H1 (cell line): Measurements from ENCODE around the gene OXSM. TPM values are rescaled to one million over a fixed set of nuclear protein-coding genes. Genes with fewer than 3 reads are reported as not detected.

Source experiments
- CTCF ChIP-seq, 3 experiments: IDR thresholded peaks; 1 replicate in 2 of 3; 2 replicates in 1 of 3; pipeline versions ENCODE4 v1.5.1 to v1.6.1; 2011; ENCODE audit warnings: low read length in 3 of 3, mild to moderate bottlenecking in 3 of 3, inconsistent platforms in 2 of 3, low read depth in 1 of 3, moderate library complexity in 1 of 3; ENCODE audit not compliant: insufficient read depth in 1 of 3; ENCODE audit errors: control extremely low read depth in 1 of 3
- FOSL1 ChIP-seq: IDR thresholded peaks from 2 replicates; pipeline ENCODE4 v1.6.1; 2011; ENCODE audit warnings: mild to moderate bottlenecking, low read depth, low read length, moderate library complexity; ENCODE audit not compliant: insufficient read depth
- MAX ChIP-seq: IDR thresholded peaks from 2 replicates; pipeline ENCODE4 v1.6.1; 2012; ENCODE audit warnings: inconsistent platforms
- RNF2 ChIP-seq: fragments of 200-900, 300-1000 bp; sonication (generic); IDR thresholded peaks from 2 replicates; pipeline ENCODE4 v1.7.1; 2016; ENCODE audit warnings: borderline replicate concordance, low read depth, mild to moderate bottlenecking, antibody characterized with exemption, low read length; ENCODE audit not compliant: poor library complexity, severe bottlenecking; ENCODE audit errors: missing control alignments
- polyA plus RNA-seq, 7 experiments: library from polyadenylated mRNA; depleted of rRNA in 3 of 7; stranded (reverse) in 5 of 7; unstranded in 2 of 7; fragments of >200 nt in 5 of 7; fragments of 200-250 nt in 2 of 7; gene quantifications; 1 replicate in 5 of 7; 2 replicates in 1 of 7; 4 replicates in 1 of 7; pipeline versions ENCODE4 v1.2.1 to v1.2.3, GENCODE V29; 2011 to 2013; ENCODE audit warnings: missing spikeins in 2 of 7, mixed read lengths in 2 of 7
- total RNA-seq: library from RNA; stranded (reverse); fragmentation: NEBNext Ultra II Directional; extraction: Animal tissue kit (Norgen Biotek cat#: 25700); gene quantifications from 2 replicates; pipeline ENCODE4 v1.2.1, GENCODE V29; 2021
- TF ChIP-seq, protein P1 (sequence below): fragments of 300-600 bp; sonication (generic); IDR thresholded peaks from 2 replicates; pipeline ENCODE4 v1.7.1; 2012; ENCODE audit warnings: low read length, moderate library complexity, mild to moderate bottlenecking, inconsistent platforms; ENCODE audit not compliant: insufficient replicate concordance

The OXSM gene
- total and polyA plus RNA-seq, 2 of the 8 experiments (the other 6 are each of a cell fraction or from before 2014, with no cell fraction given) = 1.3 to 2.2 TPM

DNA sequence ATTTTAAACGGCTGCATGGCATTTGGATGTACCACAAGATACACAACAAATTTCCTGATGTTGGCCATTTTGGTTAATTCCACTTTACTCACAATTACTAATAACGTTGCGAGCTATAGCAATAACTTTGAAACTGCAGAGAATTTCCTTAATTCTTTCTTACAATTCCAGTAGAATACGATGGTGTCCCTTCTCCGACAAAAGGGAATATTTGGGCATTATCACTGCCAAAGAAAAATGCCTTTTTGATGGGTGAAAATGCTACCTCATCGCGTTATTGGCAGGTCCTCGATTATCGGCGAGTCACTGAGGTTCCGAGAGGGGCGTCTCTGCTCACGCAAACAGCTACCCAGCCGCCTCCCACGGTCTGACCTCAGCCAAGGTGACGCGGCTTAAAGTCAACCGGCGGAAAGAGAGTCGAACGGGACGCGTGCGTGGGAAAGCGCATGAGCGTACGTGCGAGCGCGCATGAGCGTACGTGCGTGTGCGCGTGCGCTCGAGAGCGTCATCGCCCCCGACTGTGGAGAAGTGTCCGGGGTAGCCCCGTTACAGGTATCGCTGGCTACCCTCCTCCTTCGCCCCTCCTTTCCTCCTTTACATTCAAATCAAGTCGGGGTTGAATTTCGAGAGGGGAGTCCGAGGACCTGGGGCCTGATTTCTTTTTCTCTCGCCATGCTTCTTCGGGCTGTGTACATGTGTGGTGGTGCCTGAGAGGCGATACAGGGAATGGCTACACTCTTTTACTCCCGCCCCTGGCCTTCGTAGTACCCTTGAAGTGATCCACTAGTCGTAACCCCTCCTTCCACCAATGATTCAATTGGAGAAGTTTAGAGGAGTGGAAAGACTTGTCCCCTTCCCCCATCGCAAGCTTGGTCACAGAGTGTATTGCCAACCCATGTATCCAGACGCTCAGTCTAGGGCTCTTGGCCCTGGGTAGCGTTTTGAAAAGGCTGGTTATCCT lies at the start of gene OXSM (continued):
- TF ChIP-seq, protein P1, sequence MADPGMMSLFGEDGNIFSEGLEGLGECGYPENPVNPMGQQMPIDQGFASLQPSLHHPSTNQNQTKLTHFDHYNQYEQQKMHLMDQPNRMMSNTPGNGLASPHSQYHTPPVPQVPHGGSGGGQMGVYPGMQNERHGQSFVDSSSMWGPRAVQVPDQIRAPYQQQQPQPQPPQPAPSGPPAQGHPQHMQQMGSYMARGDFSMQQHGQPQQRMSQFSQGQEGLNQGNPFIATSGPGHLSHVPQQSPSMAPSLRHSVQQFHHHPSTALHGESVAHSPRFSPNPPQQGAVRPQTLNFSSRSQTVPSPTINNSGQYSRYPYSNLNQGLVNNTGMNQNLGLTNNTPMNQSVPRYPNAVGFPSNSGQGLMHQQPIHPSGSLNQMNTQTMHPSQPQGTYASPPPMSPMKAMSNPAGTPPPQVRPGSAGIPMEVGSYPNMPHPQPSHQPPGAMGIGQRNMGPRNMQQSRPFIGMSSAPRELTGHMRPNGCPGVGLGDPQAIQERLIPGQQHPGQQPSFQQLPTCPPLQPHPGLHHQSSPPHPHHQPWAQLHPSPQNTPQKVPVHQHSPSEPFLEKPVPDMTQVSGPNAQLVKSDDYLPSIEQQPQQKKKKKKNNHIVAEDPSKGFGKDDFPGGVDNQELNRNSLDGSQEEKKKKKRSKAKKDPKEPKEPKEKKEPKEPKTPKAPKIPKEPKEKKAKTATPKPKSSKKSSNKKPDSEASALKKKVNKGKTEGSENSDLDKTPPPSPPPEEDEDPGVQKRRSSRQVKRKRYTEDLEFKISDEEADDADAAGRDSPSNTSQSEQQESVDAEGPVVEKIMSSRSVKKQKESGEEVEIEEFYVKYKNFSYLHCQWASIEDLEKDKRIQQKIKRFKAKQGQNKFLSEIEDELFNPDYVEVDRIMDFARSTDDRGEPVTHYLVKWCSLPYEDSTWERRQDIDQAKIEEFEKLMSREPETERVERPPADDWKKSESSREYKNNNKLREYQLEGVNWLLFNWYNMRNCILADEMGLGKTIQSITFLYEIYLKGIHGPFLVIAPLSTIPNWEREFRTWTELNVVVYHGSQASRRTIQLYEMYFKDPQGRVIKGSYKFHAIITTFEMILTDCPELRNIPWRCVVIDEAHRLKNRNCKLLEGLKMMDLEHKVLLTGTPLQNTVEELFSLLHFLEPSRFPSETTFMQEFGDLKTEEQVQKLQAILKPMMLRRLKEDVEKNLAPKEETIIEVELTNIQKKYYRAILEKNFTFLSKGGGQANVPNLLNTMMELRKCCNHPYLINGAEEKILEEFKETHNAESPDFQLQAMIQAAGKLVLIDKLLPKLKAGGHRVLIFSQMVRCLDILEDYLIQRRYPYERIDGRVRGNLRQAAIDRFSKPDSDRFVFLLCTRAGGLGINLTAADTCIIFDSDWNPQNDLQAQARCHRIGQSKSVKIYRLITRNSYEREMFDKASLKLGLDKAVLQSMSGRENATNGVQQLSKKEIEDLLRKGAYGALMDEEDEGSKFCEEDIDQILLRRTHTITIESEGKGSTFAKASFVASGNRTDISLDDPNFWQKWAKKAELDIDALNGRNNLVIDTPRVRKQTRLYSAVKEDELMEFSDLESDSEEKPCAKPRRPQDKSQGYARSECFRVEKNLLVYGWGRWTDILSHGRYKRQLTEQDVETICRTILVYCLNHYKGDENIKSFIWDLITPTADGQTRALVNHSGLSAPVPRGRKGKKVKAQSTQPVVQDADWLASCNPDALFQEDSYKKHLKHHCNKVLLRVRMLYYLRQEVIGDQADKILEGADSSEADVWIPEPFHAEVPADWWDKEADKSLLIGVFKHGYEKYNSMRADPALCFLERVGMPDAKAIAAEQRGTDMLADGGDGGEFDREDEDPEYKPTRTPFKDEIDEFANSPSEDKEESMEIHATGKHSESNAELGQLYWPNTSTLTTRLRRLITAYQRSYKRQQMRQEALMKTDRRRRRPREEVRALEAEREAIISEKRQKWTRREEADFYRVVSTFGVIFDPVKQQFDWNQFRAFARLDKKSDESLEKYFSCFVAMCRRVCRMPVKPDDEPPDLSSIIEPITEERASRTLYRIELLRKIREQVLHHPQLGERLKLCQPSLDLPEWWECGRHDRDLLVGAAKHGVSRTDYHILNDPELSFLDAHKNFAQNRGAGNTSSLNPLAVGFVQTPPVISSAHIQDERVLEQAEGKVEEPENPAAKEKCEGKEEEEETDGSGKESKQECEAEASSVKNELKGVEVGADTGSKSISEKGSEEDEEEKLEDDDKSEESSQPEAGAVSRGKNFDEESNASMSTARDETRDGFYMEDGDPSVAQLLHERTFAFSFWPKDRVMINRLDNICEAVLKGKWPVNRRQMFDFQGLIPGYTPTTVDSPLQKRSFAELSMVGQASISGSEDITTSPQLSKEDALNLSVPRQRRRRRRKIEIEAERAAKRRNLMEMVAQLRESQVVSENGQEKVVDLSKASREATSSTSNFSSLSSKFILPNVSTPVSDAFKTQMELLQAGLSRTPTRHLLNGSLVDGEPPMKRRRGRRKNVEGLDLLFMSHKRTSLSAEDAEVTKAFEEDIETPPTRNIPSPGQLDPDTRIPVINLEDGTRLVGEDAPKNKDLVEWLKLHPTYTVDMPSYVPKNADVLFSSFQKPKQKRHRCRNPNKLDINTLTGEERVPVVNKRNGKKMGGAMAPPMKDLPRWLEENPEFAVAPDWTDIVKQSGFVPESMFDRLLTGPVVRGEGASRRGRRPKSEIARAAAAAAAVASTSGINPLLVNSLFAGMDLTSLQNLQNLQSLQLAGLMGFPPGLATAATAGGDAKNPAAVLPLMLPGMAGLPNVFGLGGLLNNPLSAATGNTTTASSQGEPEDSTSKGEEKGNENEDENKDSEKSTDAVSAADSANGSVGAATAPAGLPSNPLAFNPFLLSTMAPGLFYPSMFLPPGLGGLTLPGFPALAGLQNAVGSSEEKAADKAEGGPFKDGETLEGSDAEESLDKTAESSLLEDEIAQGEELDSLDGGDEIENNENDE = no peak
- TF ChIP-seq RNF2 (no peak), MAX (peak; percentile 63), FOSL1 (no peak), CTCF (IDR thresholded peaks at IDR 0.05; ENCODE audit: control extremely low read depth in 1 of 3, insufficient read depth in 1 of 3, low read depth in 1 of 3, low read length in 3 of 3) (no peak)
